T-helper 17 cell (primary cell): ENCODE results near the gene STX12. TPM values are rescaled to one million over a fixed set of nuclear protein-coding genes. Genes with fewer than 3 reads are reported as not detected.
"Not testable (repeated sequence)": the region's sequence is repeated elsewhere in the genome, so short reads cannot be mapped to it uniquely, and the experiment has no call there.

Source experiments
- ATAC-seq: fragments of 150-1000 bp; cut with Tn5 transposase; 2 replicates; pipeline ENCODE4 v1.10.0; 2021; ENCODE audit warnings: mild to moderate bottlenecking, moderate library complexity
- DNase-seq, 3 donors: peaks; one replicate each; pipeline versions ENCODE4 v3.0.0 to v3.0.0-alpha.2; 2020 to 2021
- H3K9me3 ChIP-seq: one replicate; pipeline ENCODE4 v1.7.0; 2013; ENCODE audit warnings: low read length, mild to moderate bottlenecking; ENCODE audit not compliant: control insufficient read depth, poor library complexity, severe bottlenecking
- H3K27ac Mint-ChIP-seq: one replicate; pipeline ENCODE4 v1.8.0; 2022; ENCODE audit warnings: mild to moderate bottlenecking, moderate library complexity, mixed read lengths
- H3K27me3 Mint-ChIP-seq: one replicate; pipeline ENCODE4 v1.8.0; 2022; ENCODE audit warnings: mixed read lengths
- H3K36me3 Mint-ChIP-seq: one replicate; pipeline ENCODE4 v1.8.0; 2022; ENCODE audit warnings: low read depth, mixed read lengths
- H3K4me1 Mint-ChIP-seq: one replicate; pipeline ENCODE4 v1.8.0; 2022; ENCODE audit warnings: mild to moderate bottlenecking, mixed read lengths
- H3K4me3 Mint-ChIP-seq: one replicate; pipeline ENCODE4 v1.8.0; 2022; ENCODE audit warnings: mild to moderate bottlenecking, moderate library complexity, mixed read lengths
- total RNA-seq, 4 donors: library from RNA in 2 of 4; stranded (reverse) in 2 of 4; gene quantifications; one replicate each; pipeline ENCODE4 v1.2.3 and lab custom pipeline; 2022 to 2026

The STX12 gene
- total RNA-seq, 2 donors from 2014 or later = 23.4 to 27.7 TPM

DNA sequence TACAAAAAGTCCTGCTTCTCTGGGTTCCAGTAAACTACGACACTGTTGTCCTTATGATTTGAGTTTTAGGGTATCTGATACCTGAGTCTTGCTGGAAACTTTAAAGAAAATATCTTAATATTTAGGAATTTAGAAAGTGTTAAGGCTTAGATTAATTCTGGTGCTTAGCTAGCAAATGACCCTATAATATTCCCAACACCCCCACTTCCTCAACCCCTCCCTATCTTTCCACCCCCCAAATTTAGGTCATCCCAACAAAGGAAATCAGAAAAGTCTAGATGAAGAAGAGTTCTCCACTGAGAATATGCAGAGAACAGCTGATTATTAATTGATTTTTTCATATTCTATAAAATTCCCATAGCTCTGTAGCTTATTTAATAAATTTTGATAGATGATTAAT, 11.7 kb downstream of the STX12 start:
- H3K4me3 Mint-ChIP-seq = no peak overlapping the region
- no peaks in the 10 kb centered on the region for H3K27me3 Mint-ChIP-seq
- peaks cover 18% of the 10 kb centered on the region for H3K4me1 Mint-ChIP-seq
- H3K27ac Mint-ChIP-seq = peak overlapping the region; percentile 87
- ATAC-seq (no peak), DNase-seq (no peak)
- H3K36me3 Mint-ChIP-seq = peaks cover 2% of the 10 kb centered on the region
- H3K9me3 ChIP-seq = no peaks in the 10 kb centered on the region

DNA sequence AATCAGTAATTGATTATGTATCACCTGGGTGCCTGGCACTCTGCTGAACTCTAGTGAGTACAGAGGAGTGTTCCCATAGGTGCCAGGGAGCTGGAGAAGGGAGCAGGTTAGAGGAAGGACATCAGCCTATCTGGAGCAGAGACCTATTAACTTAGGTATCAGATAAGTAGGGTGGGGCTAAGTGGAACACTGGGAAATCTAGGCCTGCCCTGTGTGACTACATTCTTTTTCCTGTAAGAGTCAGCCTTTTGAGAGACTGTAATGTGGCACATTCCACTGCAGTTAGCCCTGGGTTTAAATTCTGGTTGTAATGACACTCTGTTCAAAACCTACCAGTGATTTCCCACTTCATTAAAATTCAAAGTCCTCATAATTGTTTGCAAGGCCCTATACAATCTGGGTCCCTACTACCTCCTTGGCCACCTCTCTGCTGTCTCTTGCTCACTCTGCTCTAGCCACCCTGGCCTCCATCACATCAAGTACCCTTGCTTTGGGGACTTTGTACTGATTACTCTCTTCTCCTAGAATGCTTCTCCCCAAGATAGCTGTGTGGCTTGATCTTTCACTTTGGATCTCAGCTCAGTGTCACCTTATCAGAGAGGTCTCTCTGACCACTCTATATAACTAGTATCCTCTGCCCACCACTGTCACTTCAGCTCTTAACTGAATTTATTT, 12.9 kb downstream of the STX12 start:
- Mint-ChIP-seq H3K4me3 (peak overlapping the region; percentile 73), H3K36me3 (peaks cover 2% of the 10 kb centered on the region), H3K27ac (peak overlapping the region; percentile 87), H3K27me3 (no peaks in the 10 kb centered on the region), H3K4me1 (peaks cover 18% of the 10 kb centered on the region)
- DNase-seq = no peak
- H3K9me3 ChIP-seq = peaks cover 2% of the 10 kb centered on the region
- no peak for ATAC-seq

DNA sequence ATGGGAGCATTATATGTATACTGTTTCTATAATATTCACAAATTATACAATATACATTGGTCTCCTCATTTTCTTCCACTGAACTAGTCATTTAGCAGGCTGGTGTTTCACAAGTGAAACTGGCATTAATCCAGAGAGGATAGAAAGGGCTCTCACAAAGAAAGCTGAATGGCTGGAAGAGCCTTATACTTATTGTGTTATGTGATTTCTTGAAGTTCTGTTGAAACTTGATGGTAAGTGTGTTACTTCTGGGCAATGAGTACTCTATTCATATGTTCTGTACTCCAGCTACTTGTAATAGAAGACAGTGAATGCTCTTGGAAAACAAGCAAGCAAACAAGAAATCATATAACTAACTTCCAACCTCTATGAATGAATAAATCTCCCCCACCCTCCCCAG, 14.9 kb downstream of the STX12 start:
- H3K4me1 Mint-ChIP-seq = peaks cover 18% of the 10 kb centered on the region
- H3K27ac Mint-ChIP-seq = no peak overlapping the region
- H3K9me3 ChIP-seq = peaks cover 2% of the 10 kb centered on the region
- ATAC-seq (no peak), DNase-seq (no peak)
- H3K4me3 Mint-ChIP-seq = no peak overlapping the region
- H3K27me3 Mint-ChIP-seq = no peaks in the 10 kb centered on the region
- peaks cover 2% of the 10 kb centered on the region for H3K36me3 Mint-ChIP-seq

DNA sequence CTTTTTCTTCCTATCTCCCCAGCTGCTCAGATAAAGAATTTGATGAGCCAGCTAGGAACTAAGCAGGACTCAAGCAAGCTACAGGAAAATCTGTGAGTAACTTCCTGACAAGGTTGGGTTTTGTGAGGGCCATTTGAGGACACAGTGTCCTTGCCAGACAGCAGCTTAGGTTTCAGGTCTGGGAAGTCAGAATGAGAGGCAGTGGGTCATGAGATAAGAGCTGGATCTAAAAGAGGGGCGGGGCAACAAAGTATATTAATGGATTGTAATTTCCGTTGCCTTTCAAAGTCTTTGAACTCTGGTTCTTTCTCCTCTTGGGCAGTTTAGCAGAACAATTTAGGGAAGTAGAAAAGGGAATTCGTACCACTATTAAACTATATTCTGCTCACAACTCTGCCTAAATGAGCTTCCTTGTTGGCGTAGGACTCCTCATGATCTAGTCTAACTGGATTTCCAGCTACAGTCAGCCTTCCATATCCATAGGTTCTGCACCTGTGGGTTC, 16.6 kb downstream of the STX12 start:
- Mint-ChIP-seq H3K27ac (peak overlapping the region; percentile 6), H3K4me1 (peaks cover 18% of the 10 kb centered on the region), H3K36me3 (peaks cover 5% of the 10 kb centered on the region), H3K4me3 (no peak overlapping the region), H3K27me3 (no peaks in the 10 kb centered on the region)
- H3K9me3 ChIP-seq = peaks cover 2% of the 10 kb centered on the region
- no peak for ATAC-seq
- no peak for DNase-seq

DNA sequence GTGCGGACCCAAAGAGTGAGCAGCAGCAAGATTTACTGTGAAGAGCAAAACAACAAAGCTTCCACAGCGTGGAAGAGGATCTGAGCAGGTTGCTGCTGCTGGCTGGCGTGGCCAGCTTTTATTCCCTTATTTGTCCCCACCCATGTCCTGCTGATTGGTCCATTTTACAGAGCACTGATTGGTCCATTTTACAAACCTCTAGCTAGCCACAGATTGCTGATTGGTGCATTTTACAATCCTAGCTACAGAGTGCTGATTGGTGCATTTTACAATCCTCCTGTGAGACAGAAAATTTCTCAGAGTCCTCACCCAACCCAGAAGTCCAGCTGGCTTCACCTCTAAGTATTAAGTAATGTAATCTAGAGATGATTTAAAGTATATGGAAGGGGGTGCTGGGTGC, 17.3 kb downstream of the STX12 start:
- not testable (repeated sequence) for H3K27ac Mint-ChIP-seq, H3K4me3 Mint-ChIP-seq, H3K36me3 Mint-ChIP-seq, ATAC-seq, DNase-seq, H3K27me3 Mint-ChIP-seq, H3K9me3 ChIP-seq
- H3K4me1 Mint-ChIP-seq = peaks cover 15% of the 10 kb centered on the region

DNA sequence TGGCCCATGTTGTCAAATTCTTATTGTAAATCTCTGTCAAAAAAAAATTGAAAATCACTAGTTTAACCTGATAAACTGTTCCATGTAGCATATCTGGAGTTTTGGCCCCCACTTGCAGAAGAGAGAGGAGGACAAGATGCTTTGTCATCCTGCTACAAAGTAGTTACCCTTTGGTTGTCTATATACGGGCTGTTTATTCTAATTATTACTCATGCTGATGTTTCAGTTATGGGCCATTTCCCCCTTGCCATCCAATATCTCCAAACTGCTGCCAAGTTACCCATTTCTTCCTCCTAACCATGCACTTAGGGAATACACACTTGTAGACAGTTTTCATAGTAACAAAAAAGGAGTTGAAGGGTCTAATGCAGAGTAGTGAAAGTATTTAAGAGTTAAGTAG, 22.6 kb downstream of the STX12 start:
- no peak for DNase-seq
- no peak for ATAC-seq
- no peak overlapping the region for H3K4me3 Mint-ChIP-seq
- peaks cover 19% of the 10 kb centered on the region for H3K36me3 Mint-ChIP-seq
- H3K27me3 Mint-ChIP-seq = no peaks in the 10 kb centered on the region
- H3K27ac Mint-ChIP-seq = peak overlapping the region; percentile 39
- peaks cover 7% of the 10 kb centered on the region for H3K4me1 Mint-ChIP-seq
- H3K9me3 ChIP-seq = no peaks in the 10 kb centered on the region

DNA sequence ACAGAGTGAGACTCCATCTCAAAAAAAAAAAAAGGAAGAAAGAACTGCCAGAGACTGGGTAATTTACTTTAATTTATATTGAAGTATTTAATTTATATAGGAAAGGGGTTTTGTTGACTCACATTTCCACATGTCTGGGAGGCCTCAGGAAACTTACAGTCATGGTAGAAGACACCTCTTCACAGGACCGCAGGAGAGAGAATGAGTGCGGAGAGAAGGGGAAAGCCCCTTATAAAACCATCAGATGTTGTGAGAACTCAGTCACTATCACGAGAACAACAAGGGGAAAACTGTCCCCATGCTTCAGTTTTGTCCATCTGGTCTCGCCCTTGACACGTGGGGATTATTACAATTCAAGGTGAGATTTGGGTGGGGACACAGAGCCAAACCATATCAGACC, 31.8 kb downstream of the STX12 start:
- H3K27me3 Mint-ChIP-seq = no peaks in the 10 kb centered on the region
- ATAC-seq (no peak), DNase-seq (no peak)
- H3K4me3 Mint-ChIP-seq = no peak overlapping the region
- H3K36me3 Mint-ChIP-seq = peaks cover 12% of the 10 kb centered on the region
- no peaks in the 10 kb centered on the region for H3K9me3 ChIP-seq
- peak overlapping the region; percentile 45 for H3K27ac Mint-ChIP-seq
- peaks cover 6% of the 10 kb centered on the region for H3K4me1 Mint-ChIP-seq

DNA sequence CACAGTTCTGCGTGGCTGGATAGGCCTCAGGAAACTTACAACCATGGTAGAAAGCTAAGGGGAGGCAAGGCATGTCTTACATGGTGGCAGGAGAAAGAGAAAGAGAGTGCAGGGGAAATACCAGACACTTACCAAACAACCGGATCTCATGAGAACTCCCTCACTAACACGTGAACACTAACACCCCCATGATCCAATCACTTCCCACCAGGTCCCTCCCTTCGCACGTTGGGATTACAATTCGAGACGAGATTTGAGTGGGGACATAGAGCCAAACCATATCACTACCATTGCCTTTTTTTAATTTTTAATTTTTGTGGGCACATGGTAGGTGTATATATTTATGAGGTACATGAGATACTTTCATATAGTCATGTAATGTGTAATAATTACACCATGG, 33.7 kb downstream of the STX12 start:
- H3K9me3 ChIP-seq = no peaks in the 10 kb centered on the region
- no peak for DNase-seq
- ATAC-seq = no peak
- Mint-ChIP-seq H3K27ac (no peak overlapping the region), H3K27me3 (no peaks in the 10 kb centered on the region), H3K4me1 (peaks cover 4% of the 10 kb centered on the region), H3K36me3 (peaks cover 9% of the 10 kb centered on the region), H3K4me3 (no peak overlapping the region)

DNA sequence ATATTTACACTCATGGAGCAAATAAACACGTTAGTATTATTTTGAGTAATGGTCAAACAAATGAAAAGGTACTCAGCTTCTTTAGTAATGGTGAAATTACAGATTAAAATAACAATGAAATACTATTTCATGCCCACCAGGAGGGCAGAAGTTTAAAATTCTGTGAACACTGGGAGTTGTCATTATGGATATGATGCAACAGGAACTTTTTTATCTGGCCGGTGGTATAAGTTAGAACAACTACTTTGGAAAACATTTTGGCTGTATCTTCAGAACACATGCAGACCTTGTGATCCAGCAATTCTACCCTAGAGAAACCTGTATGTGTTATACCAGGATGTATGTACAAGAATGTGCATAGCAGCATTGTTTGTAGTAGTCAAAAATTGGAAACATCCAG, 34.4 kb downstream of the STX12 start:
- Mint-ChIP-seq H3K4me3 (no peak overlapping the region), H3K4me1 (peaks cover 4% of the 10 kb centered on the region), H3K27ac (no peak overlapping the region), H3K36me3 (peaks cover 9% of the 10 kb centered on the region), H3K27me3 (no peaks in the 10 kb centered on the region)
- no peak for ATAC-seq
- H3K9me3 ChIP-seq = no peaks in the 10 kb centered on the region
- DNase-seq = no peak

DNA sequence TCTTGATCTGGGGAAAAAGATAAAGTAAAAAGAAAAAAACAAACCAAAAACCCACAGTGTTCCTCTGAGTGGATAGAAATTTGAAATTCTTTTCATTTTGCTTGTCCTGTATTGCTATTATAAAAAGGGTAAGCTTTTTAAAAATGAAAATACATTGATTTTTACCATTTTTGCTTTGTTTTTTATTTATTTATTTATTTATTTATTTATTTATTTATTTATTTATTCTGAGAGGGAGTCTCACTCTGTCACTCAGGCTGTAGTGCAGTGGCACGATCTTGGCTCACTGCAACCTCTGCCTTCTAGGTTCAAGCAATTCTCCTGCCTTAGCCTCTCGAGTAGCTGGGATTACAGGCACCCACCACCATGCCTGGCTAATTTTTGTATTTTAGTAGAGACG, 35.1 kb downstream of the STX12 start:
- not testable (repeated sequence) for DNase-seq, H3K9me3 ChIP-seq, H3K27ac Mint-ChIP-seq, ATAC-seq, H3K4me1 Mint-ChIP-seq, H3K4me3 Mint-ChIP-seq, H3K36me3 Mint-ChIP-seq, H3K27me3 Mint-ChIP-seq

DNA sequence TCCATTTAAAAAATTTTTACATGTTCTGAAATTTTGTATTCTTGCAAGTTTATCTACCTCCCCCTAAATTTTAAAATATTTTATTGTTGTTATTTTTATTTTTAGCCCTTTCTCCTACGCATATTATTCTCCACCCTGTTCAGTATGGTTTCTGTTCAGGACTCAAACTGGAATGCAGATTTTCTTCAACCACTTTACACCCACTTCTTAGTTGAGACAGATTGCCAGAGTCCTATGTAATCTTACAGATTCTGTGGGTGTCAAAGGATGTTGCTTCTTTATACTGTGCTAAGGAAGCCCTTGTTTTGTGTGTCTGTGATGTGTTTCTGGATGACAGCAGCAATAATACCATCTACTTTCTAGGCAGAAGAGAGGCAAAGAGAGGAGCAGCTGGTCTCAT, 36.9 kb downstream of the STX12 start:
- Mint-ChIP-seq H3K36me3 (peaks cover under 1% of the 10 kb centered on the region), H3K27me3 (no peaks in the 10 kb centered on the region), H3K4me3 (no peak overlapping the region), H3K4me1 (peaks cover 2% of the 10 kb centered on the region), H3K27ac (no peak overlapping the region)
- DNase-seq = no peak
- H3K9me3 ChIP-seq = no peaks in the 10 kb centered on the region
- ATAC-seq = no peak

DNA sequence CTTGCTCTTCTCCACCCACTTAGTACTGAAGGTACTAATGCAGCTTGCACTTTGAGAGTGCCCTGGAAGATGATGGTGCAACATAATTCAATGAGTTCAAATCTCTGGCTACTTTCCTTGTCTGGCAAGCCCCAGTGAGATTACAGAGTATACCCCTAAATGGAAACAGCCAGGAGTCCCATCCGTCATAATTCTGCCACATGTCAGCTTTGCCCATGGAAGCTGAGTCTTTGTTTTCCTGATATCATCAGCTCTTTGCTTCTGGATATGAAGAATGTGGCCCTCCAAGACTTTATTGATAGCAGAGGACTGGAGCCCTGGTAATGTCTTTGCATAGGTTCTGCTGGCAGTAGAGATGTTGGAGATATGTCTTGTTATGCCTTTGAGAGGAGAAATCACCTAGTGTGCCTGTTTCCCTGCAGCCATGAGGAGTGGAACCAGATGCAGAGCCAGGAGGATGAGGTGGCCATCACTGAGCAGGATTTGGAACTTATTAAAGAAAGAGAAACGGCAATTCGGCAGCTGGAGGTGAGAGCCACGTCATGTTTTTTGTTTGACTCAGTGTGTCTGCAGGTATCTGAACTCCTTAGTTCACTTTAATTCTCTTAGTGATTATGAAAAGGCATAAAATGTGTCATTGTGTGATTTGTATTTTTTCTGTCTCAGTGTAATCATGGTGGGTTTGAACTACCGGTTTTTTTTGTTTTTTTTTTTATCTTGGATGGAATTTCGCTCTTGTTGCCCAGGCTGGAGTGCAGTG, 38.9 kb downstream of the STX12 start:
- H3K27ac Mint-ChIP-seq = no peak overlapping the region
- H3K36me3 Mint-ChIP-seq = peaks cover 3% of the 10 kb centered on the region
- peaks cover 4% of the 10 kb centered on the region for H3K4me1 Mint-ChIP-seq
- H3K9me3 ChIP-seq = no peaks in the 10 kb centered on the region
- H3K4me3 Mint-ChIP-seq = no peak overlapping the region
- ATAC-seq (no peak), DNase-seq (no peak)
- H3K27me3 Mint-ChIP-seq = no peaks in the 10 kb centered on the region

DNA sequence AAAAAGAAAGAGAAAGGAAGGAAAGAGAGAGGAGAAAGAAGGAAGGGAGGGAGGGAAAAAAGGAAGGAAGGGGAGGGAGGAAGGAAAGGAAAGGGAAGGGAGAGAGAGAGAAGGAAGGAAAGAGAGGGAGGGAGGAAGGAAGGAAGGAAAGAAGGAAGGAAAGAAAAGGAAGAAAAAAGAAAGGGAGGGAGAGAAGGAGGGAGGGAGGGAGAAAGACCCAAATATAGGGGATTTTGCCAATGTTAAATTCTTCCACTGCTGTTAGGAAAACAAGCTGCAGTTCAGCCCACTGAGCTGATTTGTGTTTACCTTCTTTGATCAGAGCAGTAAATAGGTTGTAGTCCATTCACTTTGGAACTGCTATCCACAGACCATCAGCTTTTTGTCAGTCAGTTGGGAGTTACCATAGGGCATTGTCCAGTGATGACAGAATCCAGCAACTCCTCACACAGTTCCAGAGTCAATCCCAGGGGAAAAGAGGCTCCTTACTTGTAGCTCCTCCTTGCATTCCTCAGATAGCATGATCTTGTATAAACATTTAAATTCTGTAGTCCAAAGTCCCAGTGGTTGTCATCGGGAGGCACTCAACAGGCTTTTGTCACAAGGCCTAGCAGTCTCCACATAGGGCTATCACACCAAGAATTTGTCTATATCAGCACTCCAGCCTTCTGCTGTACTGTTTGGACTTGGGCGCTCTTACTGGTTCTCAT, 44.1 kb downstream of the STX12 start:
- Mint-ChIP-seq H3K4me1 (peaks cover 2% of the 10 kb centered on the region), H3K27ac (peak overlapping the region; percentile 34), H3K36me3 (peaks cover 8% of the 10 kb centered on the region), H3K27me3 (no peaks in the 10 kb centered on the region), H3K4me3 (no peak overlapping the region)
- ATAC-seq (no peak), DNase-seq (no peak)
- H3K9me3 ChIP-seq = no peaks in the 10 kb centered on the region
